ENCODE measurements around the gene POU3F3.
A peak's percentile ranks its signal among the peaks of the same experiment; 100 is the strongest.

The POU3F3 gene

DNA sequence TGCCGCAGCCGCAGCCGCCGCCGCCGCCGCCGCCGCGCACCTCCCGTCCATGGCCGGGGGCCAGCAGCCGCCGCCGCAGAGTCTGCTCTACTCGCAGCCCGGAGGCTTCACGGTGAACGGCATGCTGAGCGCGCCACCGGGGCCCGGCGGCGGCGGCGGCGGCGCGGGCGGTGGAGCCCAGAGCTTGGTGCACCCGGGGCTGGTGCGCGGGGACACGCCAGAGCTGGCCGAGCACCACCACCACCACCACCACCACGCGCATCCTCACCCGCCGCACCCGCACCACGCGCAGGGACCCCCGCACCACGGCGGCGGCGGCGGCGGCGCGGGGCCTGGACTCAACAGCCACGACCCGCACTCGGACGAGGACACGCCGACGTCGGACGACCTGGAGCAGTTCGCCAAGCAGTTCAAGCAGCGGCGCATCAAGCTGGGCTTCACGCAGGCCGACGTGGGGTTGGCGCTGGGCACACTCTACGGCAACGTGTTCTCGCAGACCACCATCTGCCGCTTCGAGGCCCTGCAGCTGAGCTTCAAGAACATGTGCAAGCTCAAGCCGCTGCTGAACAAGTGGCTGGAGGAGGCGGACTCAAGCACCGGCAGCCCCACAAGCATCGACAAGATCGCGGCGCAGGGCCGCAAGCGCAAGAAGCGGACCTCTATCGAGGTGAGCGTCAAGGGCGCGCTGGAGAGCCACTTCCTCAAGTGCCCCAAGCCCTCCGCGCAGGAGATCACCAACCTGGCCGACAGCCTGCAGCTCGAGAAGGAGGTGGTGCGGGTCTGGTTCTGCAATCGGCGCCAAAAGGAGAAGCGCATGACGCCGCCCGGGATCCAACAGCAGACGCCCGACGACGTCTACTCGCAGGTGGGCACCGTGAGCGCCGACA lies 2.4 kb downstream of the POU3F3 start:
- TF ChIP-seq CTCF (IDR thresholded peaks at IDR 0.05; ENCODE audit: control extremely low read depth, extremely low read depth, low read depth, missing control alignments): no peak
- DNase-seq (ENCODE audit: extremely low spot score): peak; percentile 22
- ChIA-PET CTCF (interaction anchor here (1.2 kb wide), 1 partner anchor 9 kb away, joined by 5 read pairs; no protein-coding TSS in a partner anchor), POLR2A (no interaction called here)

GRCh38 chr2:104856973-104857261 lies 3.0 kb downstream of the POU3F3 start:
- DNase-seq (ENCODE audit: extremely low spot score): no peak
- ChIA-PET POLR2A (no interaction called here), CTCF (no interaction called here)
- no peak for TF ChIP-seq CTCF (IDR thresholded peaks at IDR 0.05; ENCODE audit: control extremely low read depth, extremely low read depth, low read depth, missing control alignments)

DNA sequence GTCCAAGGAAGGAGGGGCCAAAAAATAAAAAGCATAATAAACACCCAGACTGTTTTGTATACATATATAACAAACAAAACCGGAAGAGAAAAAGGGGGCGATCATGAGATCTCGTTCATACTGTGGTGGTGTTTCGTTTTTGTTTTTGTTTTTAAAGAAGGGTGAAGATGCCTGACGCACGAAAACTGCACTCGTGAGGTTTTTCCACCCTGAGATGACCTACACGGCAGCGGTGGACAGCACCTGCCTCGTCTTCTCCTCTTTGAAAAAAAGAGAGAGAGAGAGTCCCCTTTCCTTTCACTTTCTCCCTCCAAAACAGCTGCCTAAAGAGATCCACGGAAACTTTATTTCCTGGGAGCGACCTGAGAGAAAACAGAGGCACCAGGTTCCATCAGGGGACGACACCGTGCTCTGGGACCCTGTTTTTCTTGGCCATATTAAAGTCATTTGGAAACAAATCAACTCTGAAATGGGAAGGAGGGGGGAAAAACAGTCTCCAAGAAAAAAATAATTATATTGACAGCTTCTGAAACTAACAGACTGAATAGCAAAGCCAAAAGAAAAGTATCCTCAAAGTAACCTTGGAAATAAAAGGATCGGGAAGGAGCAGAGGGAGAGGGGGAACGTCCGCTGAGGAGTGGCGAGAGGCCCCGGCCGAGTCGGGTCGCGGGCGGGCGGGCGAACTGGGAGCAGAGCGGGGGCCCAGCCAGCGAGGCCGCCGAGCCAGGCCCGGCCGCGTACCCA lies 3.5 kb downstream of the POU3F3 start:
- no peak for TF ChIP-seq CTCF (IDR thresholded peaks at IDR 0.05; ENCODE audit: control extremely low read depth, extremely low read depth, low read depth, missing control alignments)
- ChIA-PET POLR2A (no interaction called here), CTCF (no interaction called here)
- DNase-seq (ENCODE audit: extremely low spot score): peak; percentile 26

- DNase-seq (ENCODE audit: extremely low spot score): no peak
- ChIA-PET CTCF (interaction anchor here (5.2 kb wide), 1 partner anchor 9 kb away, joined by 33 read pairs; no protein-coding TSS in a partner anchor), POLR2A (no interaction called here)
- no peak for TF ChIP-seq CTCF (IDR thresholded peaks at IDR 0.05; ENCODE audit: control extremely low read depth, extremely low read depth, low read depth, missing control alignments)
Observed at GRCh38 chr2:104858006-104858978, 4.4 kb downstream of the POU3F3 start.

- no peak for DNase-seq (ENCODE audit: extremely low spot score)
- POLR2A ChIA-PET: no interaction called here
- CTCF ChIA-PET: interaction anchor here (5.2 kb wide), 1 partner anchor 10 kb away, joined by 33 read pairs; no protein-coding TSS in a partner anchor
- TF ChIP-seq CTCF (IDR thresholded peaks at IDR 0.05; ENCODE audit: control extremely low read depth, extremely low read depth, low read depth, missing control alignments): no peak
Observed at GRCh38 chr2:104859291-104859765, 5.4 kb downstream of the POU3F3 start.

All from GM10248 (cell line).